ENCODE results near the gene TCEANC2.
"Not testable (repeated sequence)": the region's sequence is repeated elsewhere in the genome, so short reads cannot be mapped to it uniquely, and the experiment has no call there.

TCEANC2 gene

GRCh38 chr1:54052934-54053744, at the start of gene TCEANC2, which contains the start of gene TMEM59:
Gene TCEANC2 (plus strand): TSS chr1:54053608. CDS start chr1:54054423, 815 bp downstream.
Gene TMEM59 (minus strand): TSS chr1:54053204. CDS start chr1:54053188, 16 bp downstream.
- peak; percentile 93 to 95 for DNase-seq (ENCODE audit: low read depth in 1 of 2, low spot score in 1 of 2)

- DNase-seq (ENCODE audit: low read depth in 1 of 2, low spot score in 1 of 2): not testable (repeated sequence)
Observed at GRCh38 chr1:54003750-54004480, 49.5 kb upstream of the TCEANC2 start.

GRCh38 chr1:54004481-54005049, 48.8 kb upstream of the TCEANC2 start:
- DNase-seq (ENCODE audit: low read depth in 1 of 2, low spot score in 1 of 2): no peak

GRCh38 chr1:54006508-54006907, 46.9 kb upstream of the TCEANC2 start:
- no peak for DNase-seq (ENCODE audit: low read depth in 1 of 2, low spot score in 1 of 2)

GRCh38 chr1:54007613-54008012, 45.8 kb upstream of the TCEANC2 start:
- DNase-seq (ENCODE audit: low read depth in 1 of 2, low spot score in 1 of 2): no peak

- DNase-seq (ENCODE audit: low read depth in 1 of 2, low spot score in 1 of 2): no peak
Observed at GRCh38 chr1:54008876-54009275, 44.5 kb upstream of the TCEANC2 start.

GRCh38 chr1:54009406-54009805, 44.0 kb upstream of the TCEANC2 start:
- no peak for DNase-seq (ENCODE audit: low read depth in 1 of 2, low spot score in 1 of 2)

- no peak for DNase-seq (ENCODE audit: low read depth in 1 of 2, low spot score in 1 of 2)
Observed at GRCh38 chr1:54010415-54011117, 42.8 kb upstream of the TCEANC2 start.

GRCh38 chr1:54011316-54012007, 41.9 kb upstream of the TCEANC2 start:
- no peak for DNase-seq (ENCODE audit: low read depth in 1 of 2, low spot score in 1 of 2)

GRCh38 chr1:54012008-54012325, 41.4 kb upstream of the TCEANC2 start:
- DNase-seq (ENCODE audit: low read depth in 1 of 2, low spot score in 1 of 2): no peak

GRCh38 chr1:54012863-54013262, 40.5 kb upstream of the TCEANC2 start:
- no peak for DNase-seq (ENCODE audit: low read depth in 1 of 2, low spot score in 1 of 2)

- no peak for DNase-seq (ENCODE audit: low read depth in 1 of 2, low spot score in 1 of 2)
Observed at GRCh38 chr1:54013393-54014008, 39.9 kb upstream of the TCEANC2 start.

- no peak for DNase-seq (ENCODE audit: low read depth in 1 of 2, low spot score in 1 of 2)
Observed at GRCh38 chr1:54014009-54014629, 39.3 kb upstream of the TCEANC2 start.

GRCh38 chr1:54016343-54017282, 36.8 kb upstream of the TCEANC2 start:
- DNase-seq (ENCODE audit: low read depth in 1 of 2, low spot score in 1 of 2): no peak

- no peak for DNase-seq (ENCODE audit: low read depth in 1 of 2, low spot score in 1 of 2)
Observed at GRCh38 chr1:54017979-54018378, 35.4 kb upstream of the TCEANC2 start, which contains the start of gene LDLRAD1. Gene LDLRAD1 (minus strand): TSS chr1:54018186. CDS start chr1:54018112, 74 bp downstream.

- DNase-seq (ENCODE audit: low read depth in 1 of 2, low spot score in 1 of 2): no peak
Observed at GRCh38 chr1:54018635-54019034, 34.8 kb upstream of the TCEANC2 start.

GRCh38 chr1:54019562-54020176, 33.7 kb upstream of the TCEANC2 start:
- not testable (repeated sequence) for DNase-seq (ENCODE audit: low read depth in 1 of 2, low spot score in 1 of 2)

- DNase-seq (ENCODE audit: low read depth in 1 of 2, low spot score in 1 of 2): no peak
Observed at GRCh38 chr1:54024358-54024757, 29.1 kb upstream of the TCEANC2 start.
